IPS-NIHi11 (cell line): ENCODE results near the gene ANKS1A.
"Not testable (repeated sequence)": the region's sequence is repeated elsewhere in the genome, so short reads cannot be mapped to it uniquely, and the experiment has no call there.

Experiments used
- DNase-seq: peaks from one replicate; pipeline ENCODE4 v3.0.0; 2012; ENCODE audit warnings: mixed read lengths, low spot score

ANKS1A gene, protein sequence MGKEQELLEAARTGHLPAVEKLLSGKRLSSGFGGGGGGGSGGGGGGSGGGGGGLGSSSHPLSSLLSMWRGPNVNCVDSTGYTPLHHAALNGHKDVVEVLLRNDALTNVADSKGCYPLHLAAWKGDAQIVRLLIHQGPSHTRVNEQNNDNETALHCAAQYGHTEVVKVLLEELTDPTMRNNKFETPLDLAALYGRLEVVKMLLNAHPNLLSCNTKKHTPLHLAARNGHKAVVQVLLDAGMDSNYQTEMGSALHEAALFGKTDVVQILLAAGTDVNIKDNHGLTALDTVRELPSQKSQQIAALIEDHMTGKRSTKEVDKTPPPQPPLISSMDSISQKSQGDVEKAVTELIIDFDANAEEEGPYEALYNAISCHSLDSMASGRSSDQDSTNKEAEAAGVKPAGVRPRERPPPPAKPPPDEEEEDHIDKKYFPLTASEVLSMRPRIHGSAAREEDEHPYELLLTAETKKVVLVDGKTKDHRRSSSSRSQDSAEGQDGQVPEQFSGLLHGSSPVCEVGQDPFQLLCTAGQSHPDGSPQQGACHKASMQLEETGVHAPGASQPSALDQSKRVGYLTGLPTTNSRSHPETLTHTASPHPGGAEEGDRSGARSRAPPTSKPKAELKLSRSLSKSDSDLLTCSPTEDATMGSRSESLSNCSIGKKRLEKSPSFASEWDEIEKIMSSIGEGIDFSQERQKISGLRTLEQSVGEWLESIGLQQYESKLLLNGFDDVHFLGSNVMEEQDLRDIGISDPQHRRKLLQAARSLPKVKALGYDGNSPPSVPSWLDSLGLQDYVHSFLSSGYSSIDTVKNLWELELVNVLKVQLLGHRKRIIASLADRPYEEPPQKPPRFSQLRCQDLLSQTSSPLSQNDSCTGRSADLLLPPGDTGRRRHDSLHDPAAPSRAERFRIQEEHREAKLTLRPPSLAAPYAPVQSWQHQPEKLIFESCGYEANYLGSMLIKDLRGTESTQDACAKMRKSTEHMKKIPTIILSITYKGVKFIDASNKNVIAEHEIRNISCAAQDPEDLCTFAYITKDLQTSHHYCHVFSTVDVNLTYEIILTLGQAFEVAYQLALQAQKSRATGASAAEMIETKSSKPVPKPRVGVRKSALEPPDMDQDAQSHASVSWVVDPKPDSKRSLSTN

DNA sequence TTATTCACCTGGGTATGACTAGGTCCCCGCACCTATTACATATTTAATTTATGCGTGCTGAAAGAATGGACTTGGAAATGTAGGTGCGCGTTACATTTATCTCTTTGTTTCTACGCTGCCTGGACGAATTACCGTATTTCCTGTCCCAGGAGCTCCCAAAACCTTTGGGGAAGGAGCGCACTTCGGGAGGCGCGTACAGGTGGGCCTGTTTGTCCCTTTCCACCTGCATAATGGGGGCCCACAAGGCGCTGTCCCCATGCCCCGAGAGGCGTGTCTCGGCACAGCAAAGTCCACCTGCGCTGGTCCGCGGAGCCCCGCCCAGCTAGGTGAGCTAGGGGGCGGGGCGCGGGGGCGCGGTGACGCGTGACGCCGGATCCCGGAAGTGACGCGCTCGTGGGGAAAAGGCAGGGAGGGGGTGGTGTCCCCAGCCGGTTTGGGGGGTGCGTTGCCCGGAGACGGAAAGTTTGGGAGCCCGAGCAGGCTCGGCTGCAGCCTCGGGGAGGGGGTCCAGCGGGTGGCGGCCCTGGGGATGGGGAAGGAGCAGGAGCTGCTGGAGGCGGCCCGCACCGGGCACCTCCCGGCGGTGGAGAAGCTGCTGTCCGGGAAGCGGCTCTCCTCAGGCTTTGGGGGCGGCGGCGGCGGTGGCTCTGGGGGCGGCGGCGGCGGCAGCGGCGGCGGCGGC, at the start of gene ANKS1A:
Gene ANKS1A, plus strand, starts transcription at position 382 of the 682 bp plus-strand sequence. Its CDS starts 148 bp downstream, at position 530.
- DNase-seq, result peak; percentile 91

DNA sequence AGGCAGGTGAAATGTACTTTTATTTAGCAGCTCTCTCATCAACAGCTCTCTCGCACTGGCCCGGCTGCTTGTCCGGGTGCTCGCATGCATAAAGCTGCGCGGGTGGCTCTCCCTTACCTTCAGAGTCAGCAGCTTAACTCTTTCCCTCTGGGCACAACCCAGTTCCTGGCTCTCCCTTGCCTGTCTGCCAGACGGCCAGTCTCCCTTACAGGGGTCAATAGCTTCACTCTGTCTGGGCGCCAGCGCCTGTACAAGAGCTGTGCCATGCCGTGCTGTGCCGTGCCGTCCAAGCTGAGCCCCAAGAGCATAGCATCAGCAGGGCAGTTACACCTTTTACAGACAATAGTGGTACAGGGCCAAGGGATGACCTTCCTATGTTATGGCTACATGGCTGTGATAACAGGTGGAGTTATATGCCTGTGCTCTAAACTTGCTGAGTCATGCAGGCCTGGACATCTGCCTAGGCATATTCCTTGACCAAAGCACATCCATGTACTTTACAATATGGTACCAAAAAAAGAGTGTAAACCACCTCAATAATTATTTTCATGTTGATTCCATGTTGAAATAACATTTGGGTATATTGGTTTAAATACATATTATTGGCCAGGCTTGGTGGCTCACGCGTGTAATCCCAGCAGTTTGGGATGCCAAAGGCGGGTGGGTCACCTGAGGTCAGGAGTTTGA, 49.2 kb upstream of the ANKS1A start:
- DNase-seq, result no peak

DNA sequence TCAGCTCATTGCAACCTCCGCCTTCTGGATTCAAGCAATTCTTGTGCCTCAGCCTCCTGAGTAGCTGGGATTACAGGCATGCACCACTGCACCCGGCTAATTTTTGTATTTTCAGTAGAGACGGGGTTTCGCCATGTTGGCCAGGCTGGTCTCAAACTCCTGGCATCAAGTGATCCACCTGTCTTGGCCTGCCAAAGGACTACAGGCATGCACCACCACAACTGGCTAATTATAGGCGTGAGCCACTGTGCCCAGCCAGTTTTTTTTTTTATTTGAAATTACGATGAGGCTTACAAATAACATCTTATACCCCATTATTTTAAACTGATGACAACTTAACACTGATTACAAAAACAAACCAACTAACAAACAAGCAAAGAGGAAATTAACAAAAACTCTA, 40.0 kb upstream of the ANKS1A start:
- DNase-seq, result not testable (repeated sequence)

DNA sequence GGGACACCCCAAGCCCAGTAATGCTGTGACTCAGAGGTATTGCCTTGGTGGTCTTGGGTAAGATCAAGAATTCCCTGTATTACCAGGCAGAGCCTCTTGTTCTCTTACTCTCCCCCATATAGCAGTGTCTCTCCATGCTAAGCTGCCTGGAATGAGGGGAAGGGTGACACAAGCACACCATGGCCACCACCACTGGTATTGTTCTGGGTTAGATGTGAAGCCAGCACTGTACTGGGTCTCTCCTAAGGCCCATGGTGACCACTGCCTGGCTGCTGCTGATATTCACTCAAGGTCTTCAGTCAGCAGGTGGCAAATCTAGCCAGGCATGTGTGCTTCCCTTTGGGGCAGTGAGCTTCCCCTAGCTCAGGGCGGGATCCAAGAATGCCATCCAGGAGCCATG, 37.7 kb upstream of the ANKS1A start:
- no peak for DNase-seq

DNA sequence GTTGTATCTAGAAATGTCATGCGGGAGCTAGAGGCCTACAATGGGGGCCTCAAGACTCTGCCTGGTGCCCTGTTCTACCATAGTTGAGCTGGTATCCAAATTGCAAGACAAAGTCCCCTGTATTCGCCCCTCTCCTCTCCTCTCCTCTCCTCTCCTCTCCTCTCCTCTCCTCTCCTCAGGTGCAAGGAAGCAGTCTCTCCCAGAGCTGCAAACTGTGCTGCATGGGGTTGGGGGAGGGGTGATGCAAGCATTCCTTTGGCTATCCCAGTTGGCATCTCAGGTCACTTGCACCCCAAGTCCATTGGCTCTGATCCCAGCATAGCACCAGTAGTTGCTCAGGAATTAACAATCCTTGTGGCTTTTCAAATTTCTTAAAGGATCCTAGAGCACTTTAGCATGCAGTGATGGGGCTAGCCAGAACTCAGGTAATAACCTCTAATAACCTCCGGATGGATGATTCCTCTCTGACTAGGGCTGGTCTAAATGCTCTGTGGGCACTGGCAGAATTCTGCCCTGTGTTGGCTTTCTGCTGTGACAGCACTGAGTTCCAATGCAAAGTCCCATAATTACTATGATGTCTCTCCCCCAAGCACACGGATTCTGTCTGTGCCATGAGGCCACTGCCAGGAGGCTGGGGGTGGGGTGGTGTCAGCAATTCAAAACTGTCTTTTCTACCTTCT, 36.5 kb upstream of the ANKS1A start:
- no peak for DNase-seq

DNA sequence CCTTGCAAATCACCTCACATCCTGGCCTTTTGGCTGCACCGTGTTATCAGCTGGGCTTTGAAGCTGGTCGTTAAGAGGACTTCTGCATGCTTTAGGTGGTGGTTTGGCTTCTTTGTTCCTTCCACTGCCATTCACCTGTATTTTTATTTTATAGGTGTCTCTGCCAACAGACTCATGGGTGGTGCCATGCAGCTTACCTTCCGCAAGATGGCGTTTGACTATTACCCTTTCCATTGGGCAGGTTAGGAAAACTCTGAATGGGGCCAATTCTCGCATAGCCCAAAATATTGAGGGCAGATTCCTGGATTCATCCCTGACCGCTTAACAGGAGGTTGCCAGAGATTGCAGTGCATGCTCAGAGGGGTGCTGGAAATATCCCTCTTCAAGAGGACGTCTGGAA, 33.6 kb upstream of the ANKS1A start:
- no peak for DNase-seq

DNA sequence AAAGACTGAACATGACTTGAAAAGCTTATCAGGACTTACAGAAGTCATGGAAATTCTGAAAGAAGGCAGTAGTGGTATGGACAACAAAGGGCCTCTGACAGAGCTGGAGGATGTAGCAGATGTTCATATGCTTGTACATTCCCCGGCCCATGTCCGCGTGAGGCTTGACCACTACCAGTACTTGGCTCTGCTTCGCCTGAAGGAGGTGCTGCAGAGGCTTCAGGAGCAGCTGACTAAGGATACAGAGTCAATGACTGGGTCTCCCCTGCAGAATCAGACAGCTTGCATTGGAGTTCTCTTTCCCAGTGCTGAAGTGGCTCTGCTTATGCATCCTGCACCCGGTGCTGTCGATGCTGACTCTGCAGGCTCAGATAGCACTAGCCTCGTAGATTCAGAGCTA, 30.4 kb upstream of the ANKS1A start:
- DNase-seq, result no peak

DNA sequence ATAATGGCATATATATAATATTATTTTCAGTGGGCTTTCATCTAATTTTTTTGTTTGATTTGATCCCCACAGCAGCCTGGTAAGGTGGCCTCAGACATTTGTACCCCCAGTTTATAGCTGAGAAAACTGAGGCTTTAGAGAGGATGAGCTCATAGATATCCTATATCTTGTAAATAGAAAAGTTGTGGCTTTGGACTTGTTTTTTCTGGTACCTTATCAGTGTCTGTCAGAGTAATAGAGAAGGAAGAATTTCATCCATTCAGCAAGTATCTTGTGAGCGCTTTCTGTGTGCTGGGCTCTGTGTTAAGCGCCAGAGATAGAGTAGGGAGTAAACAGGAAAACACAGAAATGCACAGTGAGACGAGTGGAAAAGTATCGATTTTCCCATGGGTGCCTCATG, 29.1 kb upstream of the ANKS1A start:
- DNase-seq, result no peak

DNA sequence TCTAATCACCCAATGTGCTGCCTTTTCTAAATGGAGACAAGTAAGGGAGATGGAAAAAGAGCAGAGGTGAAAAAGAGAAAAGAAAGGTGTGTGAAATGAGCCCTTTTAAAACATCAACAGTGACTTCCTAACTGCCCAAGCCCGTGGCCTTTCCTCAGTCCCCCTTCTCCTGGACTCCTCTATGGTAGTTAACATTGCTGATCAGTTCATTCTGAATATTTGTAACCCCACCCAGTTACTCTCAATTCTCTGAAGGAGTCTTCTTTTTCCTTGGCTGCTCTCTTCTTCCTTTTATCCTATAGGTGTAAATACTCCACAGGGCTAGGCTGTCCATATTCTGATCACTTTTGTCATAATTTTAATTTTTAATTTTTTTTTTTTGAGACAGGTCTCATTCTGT, 28.3 kb upstream of the ANKS1A start:
- DNase-seq, result no peak

DNA sequence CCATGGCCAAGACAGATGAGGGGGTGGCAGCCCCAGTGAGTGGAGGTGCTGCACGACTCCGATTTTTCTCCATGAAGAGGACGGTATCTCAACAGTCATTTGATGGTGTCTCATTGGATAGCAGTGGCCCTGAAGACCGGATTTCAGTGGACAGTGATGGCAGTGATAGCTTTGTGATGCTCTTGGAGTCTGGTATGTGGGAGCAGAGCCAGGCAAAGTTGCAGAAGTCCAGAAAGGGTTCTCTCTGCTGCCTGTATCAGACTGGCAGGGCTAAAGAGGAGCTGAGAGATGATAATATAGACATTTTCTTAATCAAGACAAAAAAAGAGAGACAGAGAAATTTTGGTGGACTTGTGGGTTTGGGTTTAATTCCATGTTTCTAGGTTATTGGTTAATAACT, 25.0 kb upstream of the ANKS1A start:
- no peak for DNase-seq

DNA sequence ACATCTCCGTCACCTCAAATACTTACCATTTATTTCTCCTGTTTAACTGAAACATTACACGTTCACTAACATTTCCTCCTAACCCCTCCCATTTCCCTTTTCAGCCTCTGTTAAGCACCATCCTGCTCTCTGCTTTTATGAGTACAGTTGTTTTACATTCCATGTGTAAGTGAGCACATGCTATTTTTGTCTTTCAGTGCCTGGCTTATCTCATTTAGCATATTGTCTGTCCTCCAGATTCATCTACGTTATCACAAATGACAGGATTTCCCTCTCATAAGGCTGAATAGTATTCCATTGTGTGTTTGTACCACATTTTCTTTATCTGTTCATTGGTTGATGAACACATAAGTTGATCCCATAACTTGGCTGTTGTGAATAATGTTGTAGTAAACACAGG, 23.9 kb upstream of the ANKS1A start:
- DNase-seq, result no peak

DNA sequence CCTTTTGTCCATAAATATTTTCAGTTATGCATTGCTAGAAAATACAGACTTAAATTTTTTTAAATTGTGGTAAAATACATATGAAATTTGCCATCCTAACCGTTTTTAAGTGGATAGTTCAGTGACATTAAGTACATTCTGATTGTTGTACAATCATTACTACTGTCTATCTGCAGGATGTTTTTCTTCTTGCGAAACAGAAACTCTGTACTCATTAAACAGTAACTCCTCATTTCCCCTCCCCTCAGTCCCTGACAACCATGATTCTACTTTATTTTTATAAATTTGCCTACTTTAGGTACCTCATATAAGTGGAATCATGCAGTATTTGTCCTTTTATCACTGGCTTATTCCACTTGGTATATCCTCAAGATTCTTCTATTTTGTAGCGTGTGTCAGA, 22.5 kb upstream of the ANKS1A start:
- no peak for DNase-seq

DNA sequence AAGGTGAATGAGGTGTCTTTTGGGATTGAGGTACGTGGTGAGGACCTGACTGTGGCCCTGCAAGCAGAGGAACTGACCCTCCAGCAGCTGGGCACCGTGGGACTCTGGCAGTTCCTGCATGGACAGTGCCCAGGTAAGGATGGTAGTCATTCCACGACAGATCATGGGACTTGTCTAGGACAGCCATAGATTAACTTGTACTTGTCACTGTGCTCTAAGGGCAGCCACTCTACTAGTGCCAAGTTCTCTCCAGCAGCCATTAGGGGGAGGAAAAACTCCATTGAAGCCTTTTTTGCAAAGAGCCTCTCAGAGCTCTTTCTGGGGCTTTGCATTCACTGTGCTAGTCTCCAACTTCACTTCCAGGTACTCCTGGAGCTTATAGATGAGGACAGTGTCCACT, 21.6 kb upstream of the ANKS1A start:
- DNase-seq, result no peak

DNA sequence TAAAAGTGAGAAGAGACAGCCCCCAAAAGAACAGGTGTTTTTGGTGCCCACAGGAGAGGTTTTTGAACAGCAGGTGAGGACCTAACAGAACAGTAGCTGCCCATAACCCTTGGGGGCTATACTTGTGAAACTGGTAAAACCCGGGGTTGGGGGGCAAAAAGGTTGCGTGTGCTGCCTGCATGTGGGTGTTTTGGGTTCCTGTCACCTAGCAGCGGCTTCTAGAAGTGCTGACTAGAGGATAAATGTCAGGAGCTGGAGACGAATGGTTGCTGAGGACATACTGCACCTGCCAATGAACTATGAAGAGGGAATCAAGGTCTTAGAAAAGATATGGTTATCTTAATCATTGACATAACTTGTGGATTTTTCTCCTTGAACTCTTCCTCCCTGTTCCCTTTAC, 17.2 kb upstream of the ANKS1A start:
- no peak for DNase-seq

DNA sequence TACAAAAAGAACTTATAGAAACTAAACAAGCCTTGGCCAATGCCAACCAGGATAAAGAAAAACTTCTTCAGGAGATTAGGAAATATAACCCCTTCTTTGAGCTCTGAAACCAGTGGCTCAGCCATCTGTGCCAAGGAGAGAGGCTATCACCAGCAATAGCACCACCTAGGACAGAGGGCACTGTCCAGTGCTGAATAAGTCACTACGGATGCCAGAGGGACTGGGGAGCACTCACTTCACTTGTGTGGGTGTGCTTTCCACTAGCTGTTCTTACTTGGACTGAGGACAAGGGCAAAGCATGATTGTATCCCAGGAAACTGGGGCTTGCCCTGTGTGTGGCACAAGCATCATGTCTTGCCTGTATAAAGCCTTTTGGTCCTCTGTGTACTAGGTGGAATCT, 16.7 kb upstream of the ANKS1A start:
- peak; percentile 30 for DNase-seq

DNA sequence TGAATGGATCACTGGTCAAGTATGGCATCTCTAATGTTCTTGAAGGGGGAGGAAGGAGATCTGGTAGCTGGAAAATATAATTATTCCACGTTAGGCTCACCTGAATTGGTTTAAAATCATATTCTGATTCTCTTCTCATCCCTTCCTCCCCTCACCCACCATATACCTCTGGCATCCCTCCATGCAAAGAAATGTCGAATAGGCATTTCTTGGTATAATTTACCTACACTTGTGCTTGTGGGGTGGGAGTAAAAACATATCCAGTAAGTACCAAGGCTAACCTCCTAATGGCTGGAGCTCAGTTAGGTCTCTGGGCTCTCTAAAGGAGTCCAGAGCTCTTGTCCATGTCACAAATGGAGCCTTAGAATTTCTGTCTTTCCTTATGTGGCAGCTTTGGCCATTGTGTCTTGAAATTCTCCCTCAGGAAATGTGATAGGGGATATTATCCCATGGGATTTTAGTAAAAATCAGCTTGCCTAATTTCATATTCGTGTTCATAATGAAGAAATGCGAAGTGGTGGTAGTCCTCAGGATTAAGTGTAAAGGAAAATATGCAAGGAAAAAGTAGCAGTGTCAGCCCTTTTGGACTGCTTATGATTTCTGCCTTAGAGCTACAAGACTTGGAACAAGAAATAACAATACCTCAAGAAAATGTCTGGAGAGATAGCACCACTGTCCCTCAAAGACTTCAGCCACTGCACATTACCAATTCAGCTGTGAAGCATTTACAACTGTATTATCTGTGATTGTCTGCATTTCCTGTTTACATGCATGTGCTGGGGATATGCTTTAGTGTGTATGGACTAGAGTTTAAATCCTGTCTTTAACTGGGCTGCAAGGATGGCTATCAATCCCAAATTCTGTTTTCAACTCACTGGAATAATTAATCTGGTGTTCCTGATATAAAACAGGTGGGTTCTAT, 13.5 kb upstream of the ANKS1A start:
- no peak for DNase-seq

DNA sequence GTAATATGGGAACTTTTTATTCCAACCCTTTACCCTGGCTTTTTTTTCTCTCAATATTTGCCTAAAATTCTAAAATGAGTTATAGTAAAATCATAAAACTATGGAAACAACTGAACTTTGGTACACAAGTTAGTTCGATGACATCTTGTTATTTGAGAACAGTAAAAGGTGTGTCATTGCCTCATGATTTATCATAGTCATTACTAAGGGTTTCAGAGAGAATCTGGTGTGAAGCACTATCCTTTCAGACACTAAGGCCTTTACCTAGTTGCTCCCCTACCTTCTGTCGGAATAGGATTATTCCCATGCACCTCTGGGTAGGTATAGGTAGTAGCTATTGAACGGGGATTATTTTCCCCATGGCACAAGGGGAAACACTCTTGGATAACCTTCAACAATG, 12.6 kb upstream of the ANKS1A start:
- no peak for DNase-seq

DNA sequence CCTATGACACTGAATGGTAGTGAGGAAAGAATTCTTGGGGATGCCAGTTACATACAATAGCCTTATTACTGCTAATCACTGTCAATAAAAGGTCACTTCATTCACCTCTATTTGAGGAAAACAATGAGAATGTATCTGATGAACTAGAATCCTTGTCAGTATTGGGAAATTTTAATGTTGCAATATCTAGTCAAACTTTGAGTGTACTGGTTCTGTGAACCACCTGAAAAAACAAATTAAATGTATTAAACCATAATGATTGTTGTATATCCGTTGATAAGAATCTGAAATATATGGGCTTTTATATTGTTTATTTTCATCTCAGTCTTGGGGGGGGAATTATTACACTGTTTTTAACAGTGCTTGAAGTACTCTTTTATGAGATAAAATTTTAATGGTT, 11.8 kb upstream of the ANKS1A start:
- no peak for DNase-seq

DNA sequence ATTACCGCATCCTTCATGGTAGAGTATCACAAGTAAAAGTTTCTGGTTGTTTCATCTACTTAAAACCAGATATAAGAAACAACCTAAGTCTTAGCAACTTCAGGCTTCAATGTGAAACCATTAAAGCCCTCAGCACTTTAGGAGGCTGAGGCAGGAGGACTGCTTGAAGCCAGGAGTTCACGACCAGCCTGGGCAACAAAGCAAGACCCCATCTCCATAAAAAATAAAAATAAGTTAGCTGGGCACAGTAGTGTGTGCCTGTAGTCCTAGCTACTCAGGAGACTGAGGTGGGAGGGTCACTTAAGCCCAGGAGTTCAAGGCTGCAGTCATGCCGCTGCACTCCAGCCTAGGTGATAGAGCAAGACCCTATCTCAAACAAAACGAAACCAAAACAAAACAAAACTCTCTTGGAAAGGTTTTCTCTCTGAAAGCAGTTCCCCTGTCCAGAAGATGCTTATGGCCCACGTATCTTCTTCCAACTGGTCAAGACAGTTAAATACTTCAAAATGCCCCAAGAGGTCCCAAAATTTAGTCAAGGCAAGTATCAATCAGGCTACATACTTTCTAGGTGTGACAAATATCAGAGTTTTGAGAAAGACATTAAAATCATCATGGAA, 11.1 kb upstream of the ANKS1A start:
- no peak for DNase-seq
